Osteoblast (primary cell): ENCODE measurements around the gene CACHD1. TPM values are rescaled to one million over a fixed set of nuclear protein-coding genes. Genes with fewer than 3 reads are reported as not detected.

Experiments used
- DNase-seq: peaks from one replicate; pipeline ENCODE4 v3.0.0; 2011; ENCODE audit warnings: low spot score, mixed read lengths; ENCODE audit not compliant: insufficient read length; ENCODE audit errors: missing footprints
- H2AFZ ChIP-seq: 2 replicates; pipeline ENCODE4 v1.6.0; 2011; ENCODE audit warnings: mild to moderate bottlenecking, low read length
- H3K27ac ChIP-seq: 2 replicates; pipeline ENCODE4 v1.5.1; 2011; ENCODE audit warnings: mild to moderate bottlenecking, low read depth, low read length, moderate library complexity
- H3K27me3 ChIP-seq: 2 replicates; pipeline ENCODE4 v1.6.0; 2012; ENCODE audit warnings: mild to moderate bottlenecking, control low read depth, inconsistent platforms, low read length, moderate library complexity; ENCODE audit not compliant: insufficient read depth
- H3K36me3 ChIP-seq: 2 replicates; pipeline ENCODE4 v1.5.1; 2011; ENCODE audit warnings: mild to moderate bottlenecking, low read length, control low read depth, moderate library complexity; ENCODE audit not compliant: insufficient read depth
- H3K4me1 ChIP-seq: 2 replicates; pipeline ENCODE4 v1.5.1; 2011; ENCODE audit warnings: mild to moderate bottlenecking, low read length, control low read depth, moderate library complexity; ENCODE audit not compliant: insufficient read depth
- H3K4me2 ChIP-seq: 2 replicates; pipeline ENCODE4 v1.6.0; 2011; ENCODE audit warnings: mild to moderate bottlenecking, low read length; ENCODE audit not compliant: insufficient read depth
- H3K4me3 ChIP-seq: fragments of 200-600 bp; sonication (generic); 3 replicates; pipeline ENCODE4 v1.5.1; 2012; ENCODE audit warnings: mild to moderate bottlenecking, low read length, inconsistent platforms; ENCODE audit not compliant: insufficient read depth
- H3K79me2 ChIP-seq: 2 replicates; pipeline ENCODE4 v1.6.0; 2012; ENCODE audit warnings: mild to moderate bottlenecking, low read length, control low read depth, inconsistent platforms; ENCODE audit not compliant: insufficient read depth
- H3K9me3 ChIP-seq: 2 replicates; pipeline ENCODE4 v1.5.1; 2011; ENCODE audit warnings: low read depth, low read length, control low read depth
- H4K20me1 ChIP-seq: 2 replicates; pipeline ENCODE4 v1.6.0; 2012; ENCODE audit warnings: mild to moderate bottlenecking, low read length, control low read depth; ENCODE audit not compliant: insufficient read depth
- CTCF ChIP-seq: IDR thresholded peaks from 2 replicates; pipeline ENCODE4 v1.5.1; 2011; ENCODE audit warnings: mild to moderate bottlenecking, low read depth, low read length, moderate library complexity; ENCODE audit errors: extremely low read depth
- total RNA-seq: library from RNA; depleted of rRNA; stranded (reverse); fragments of >200 nt; gene quantifications from 2 replicates; pipeline ENCODE4 v1.2.3, GENCODE V29; 2012

The CACHD1 gene
- total RNA-seq, 1 donor, result 5.1 TPM

GRCh38 chr1:64588876-64589275 is 118.9 kb downstream of the CACHD1 start:
- Histone ChIP-seq H3K27ac (no peak overlapping the region), H3K36me3 (no peaks in the 10 kb centered on the region), H4K20me1 (no peaks in the 10 kb centered on the region), H3K9me3 (no peaks in the 10 kb centered on the region), H3K4me3 (no peak overlapping the region), H3K4me1 (no peaks in the 10 kb centered on the region), H3K79me2 (no peaks in the 10 kb centered on the region), H2AFZ (no peak overlapping the region), H3K27me3 (no peaks in the 10 kb centered on the region), H3K4me2 (no peak overlapping the region)
- DNase-seq, result no peak
- TF ChIP-seq CTCF, result no peak

GRCh38 chr1:64590316-64590715 is 120.4 kb downstream of the CACHD1 start:
- Histone ChIP-seq H3K4me3 (no peak overlapping the region), H3K27ac (no peak overlapping the region), H3K4me2 (no peak overlapping the region), H2AFZ (no peak overlapping the region), H3K9me3 (no peaks in the 10 kb centered on the region), H4K20me1 (no peaks in the 10 kb centered on the region), H3K4me1 (no peaks in the 10 kb centered on the region), H3K27me3 (no peaks in the 10 kb centered on the region), H3K36me3 (no peaks in the 10 kb centered on the region), H3K79me2 (no peaks in the 10 kb centered on the region)
- no peak for DNase-seq
- TF ChIP-seq CTCF, result no peak

GRCh38 chr1:64594446-64594845 is 124.5 kb downstream of the CACHD1 start:
- Histone ChIP-seq H3K27me3 (no peaks in the 10 kb centered on the region), H2AFZ (no peak overlapping the region), H3K36me3 (no peaks in the 10 kb centered on the region), H3K79me2 (no peaks in the 10 kb centered on the region), H3K4me2 (no peak overlapping the region), H3K4me1 (peaks cover 7% of the 10 kb centered on the region), H3K27ac (no peak overlapping the region), H3K9me3 (no peaks in the 10 kb centered on the region), H3K4me3 (no peak overlapping the region), H4K20me1 (no peaks in the 10 kb centered on the region)
- DNase-seq, result no peak
- no peak for TF ChIP-seq CTCF

GRCh38 chr1:64595871-64596515 is 126.1 kb downstream of the CACHD1 start:
- Histone ChIP-seq H4K20me1 (no peaks in the 10 kb centered on the region), H3K4me2 (no peak overlapping the region), H3K27ac (no peak overlapping the region), H3K9me3 (no peaks in the 10 kb centered on the region), H3K36me3 (no peaks in the 10 kb centered on the region), H3K4me1 (peaks cover 7% of the 10 kb centered on the region), H3K4me3 (no peak overlapping the region), H3K27me3 (no peaks in the 10 kb centered on the region), H2AFZ (no peak overlapping the region), H3K79me2 (no peaks in the 10 kb centered on the region)
- no peak for DNase-seq
- no peak for TF ChIP-seq CTCF
